Measurements from ENCODE around the gene PPP1R1B.

Gene PPP1R1B

GRCh38 chr17:39671651-39672521 is 45.1 kb downstream of the PPP1R1B start:
- peak; percentile 47 for DNase-seq

DNA sequence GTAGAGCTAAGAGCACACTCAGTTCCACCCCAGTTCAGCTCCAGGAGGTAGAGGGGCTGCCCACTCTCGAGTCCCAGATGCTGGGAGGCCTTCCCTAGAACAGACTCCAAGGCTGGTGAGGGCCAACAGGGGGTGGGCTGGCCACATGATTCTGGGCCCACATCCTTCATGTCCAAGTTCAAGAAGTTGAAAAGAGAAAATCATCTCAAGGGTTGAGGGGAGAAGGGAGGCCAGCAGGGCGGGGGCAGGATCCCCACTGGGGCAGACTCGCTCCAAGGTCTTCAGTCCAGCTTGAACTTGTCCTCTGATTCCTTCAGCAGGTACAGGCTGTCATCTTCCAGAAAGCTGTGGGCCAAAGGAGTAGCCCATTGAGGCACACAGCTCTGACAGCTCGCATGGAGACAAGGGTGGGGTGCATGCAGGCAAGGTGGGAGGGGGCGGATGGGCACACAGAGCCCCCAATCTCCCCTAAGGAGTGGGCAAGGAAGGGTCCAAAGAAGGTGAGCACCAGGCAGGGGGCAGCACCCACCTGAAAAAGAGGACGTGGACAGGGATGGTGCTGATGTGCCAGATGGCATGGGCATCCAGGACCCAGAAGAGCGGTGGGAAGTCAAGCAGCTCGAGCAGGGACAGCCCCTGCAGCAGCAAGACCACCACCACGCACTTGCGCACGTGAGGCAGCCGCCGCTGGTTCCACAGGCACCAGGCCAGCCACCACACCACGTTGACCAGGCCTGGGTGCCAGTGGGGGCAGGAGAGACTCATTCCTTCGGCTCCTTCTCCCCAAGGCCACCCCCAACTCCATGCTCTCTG is 46.0 kb downstream of the PPP1R1B start:
- DNase-seq, result no peak

- no peak for DNase-seq
These were observed 46.8 kb downstream of the PPP1R1B start for GRCh38 chr17:39673335-39674081.

DNA sequence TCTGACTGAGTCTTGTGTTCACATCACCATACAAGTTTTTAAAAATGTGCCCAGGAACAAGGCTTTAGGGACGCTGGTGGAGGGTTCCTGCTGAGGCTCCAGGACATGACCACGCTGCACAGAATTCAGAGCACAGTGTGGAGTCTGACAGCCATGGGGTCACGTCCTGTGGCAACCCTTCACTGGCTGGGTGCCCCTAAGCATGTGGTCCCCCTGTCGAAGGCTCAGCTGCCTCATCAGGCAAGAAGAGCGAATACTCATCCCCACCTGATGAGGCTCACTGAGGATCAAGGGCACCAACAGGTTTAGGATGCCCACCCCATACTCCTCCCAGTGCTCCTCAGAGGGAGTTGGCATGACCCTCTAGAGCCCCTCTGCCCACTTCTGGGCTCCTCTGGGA is 47.4 kb downstream of the PPP1R1B start:
- DNase-seq, result no peak

GRCh38 chr17:39674702-39675389 is 48.1 kb downstream of the PPP1R1B start:
- DNase-seq, result no peak

- no peak for DNase-seq
These were observed 48.8 kb downstream of the PPP1R1B start for GRCh38 chr17:39675390-39676082.

- DNase-seq, result peak; percentile 37
These were observed 49.6 kb downstream of the PPP1R1B start for GRCh38 chr17:39676198-39676819.

GRCh38 chr17:39677072-39677471 is 50.3 kb downstream of the PPP1R1B start:
- no peak for DNase-seq

DNA sequence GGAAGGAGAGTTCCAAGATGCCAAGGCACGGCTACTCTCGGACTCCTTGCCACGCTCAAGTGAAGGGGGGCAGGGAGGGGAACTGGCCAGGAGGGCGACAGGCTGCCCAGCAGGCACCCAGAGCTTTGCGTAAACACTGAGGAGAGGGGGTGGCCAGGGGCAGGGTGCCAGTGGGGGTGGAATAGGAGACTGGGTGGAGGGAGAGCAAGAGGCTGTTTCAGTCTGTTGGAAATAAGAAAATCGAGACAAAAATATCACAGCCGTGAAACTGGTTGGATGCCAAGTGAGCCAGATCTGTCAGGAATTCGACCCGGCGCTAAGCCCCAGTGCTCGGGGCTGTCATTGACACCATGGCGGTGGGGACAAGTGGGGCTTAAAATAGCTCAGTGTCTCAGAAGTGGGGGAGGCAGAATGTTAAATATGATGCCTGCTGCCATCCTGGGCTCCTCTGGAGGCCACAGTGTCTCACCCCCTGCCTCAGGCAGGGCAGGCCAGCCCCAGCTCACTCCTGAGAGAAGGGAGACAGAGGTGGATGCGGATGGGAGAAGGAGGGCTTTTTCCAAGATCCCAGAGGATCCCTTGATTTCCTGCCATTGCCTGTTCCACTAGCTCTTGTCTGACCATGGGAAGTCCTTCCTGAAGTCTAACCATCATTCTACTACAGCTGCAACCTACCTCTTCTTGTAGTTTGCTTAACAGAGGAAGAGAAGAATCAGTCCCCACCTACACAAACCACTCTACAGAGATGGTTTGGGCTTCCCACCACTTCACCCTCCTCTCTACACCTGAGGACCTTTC is 51.0 kb downstream of the PPP1R1B start:
- DNase-seq, result no peak

DNA sequence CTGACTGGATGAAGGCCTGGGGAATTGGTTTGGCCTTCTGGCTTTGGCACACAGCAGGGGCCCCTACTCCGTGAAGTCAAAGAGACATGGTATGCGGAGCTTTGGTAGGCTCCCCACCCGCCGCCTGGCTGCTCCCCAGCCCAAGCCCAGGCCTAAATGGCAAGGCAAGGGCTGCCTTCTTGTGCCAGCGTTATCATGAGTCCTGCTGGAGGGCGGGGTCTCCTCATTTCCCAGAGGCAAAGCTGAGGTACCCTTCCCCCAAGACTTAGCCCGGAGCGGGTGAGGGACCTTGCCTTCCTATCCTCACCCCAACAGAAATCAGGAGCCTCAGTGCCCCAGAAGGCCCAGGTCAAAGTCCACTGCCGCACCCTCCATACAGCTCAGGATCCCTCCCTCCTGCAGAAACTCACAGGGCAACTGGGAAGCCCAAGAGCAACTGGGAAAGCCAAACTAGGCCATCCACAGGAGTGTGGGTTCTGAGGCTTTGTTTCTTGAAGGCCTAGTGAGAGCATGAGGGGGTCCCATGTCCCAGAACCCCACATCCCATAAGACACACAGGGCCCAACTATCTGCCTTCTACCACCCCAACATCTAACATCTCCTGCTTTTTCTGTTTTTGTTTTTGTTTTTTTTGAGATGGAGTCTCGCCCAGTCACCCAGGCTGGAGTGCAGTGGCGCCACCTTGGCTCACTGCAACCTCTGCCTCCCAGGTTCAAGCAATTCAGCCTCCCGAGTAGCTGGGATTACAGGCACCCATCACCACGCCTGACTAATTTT is 51.8 kb downstream of the PPP1R1B start:
- DNase-seq, result no peak

- peak; percentile 27 for DNase-seq
These were observed 52.9 kb downstream of the PPP1R1B start for GRCh38 chr17:39679521-39680192.

GRCh38 chr17:39683295-39683939 is 56.7 kb downstream of the PPP1R1B start:
- DNase-seq, result no peak

DNA sequence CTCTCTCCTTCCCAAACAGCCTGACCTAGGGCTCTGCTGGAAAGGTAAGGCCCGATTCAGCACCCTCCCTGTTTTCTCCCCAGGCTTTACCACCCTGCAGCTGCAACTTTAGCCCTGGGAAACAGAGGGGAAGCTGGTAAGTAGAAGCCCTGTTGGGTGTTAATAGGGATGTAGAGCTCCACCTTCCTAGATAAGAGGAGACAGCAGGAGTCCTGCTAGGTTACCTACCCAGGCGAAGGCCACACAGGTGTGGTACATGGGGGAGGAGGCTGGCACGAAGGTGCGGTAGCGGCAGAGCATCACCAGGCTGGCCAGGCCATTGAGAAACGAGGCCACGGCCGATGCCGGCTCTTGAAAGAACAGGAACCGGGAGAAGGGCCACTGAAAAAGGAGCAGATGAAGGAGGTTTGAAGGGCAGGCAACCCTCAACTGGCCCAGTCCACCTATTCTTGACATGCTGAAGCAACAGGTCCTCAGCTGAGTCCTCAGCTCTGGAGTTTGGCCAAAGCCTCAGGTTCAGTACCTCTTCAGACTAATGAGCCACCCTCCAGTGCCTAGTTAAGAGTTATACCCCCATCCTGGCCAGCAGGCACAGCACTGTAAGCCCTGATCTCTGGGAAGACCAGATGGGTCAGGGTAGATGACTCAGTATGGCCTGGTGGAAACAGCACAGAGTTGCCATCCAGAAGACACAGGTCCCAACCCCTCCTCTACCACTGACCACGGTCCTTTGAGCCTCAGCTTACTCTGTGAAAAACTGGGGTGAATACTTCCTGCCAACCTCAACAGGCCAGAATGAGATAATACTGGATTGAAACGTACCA is 57.8 kb downstream of the PPP1R1B start:
- no peak for DNase-seq
